GM18519 (cell line): ENCODE data around the gene SEMA4A.
"Not testable (repeated sequence)": the region's sequence is repeated elsewhere in the genome, so short reads cannot be mapped to it uniquely, and the experiment has no call there.

Experiments
- ATAC-seq: cut with Tn5 transposase; IDR thresholded peaks from one replicate; pipeline ENCODE4 v1.9.1; 2021; ENCODE audit warnings: mild to moderate bottlenecking, moderate library complexity; ENCODE audit not compliant: unreplicated experiment, low FRiP score

The SEMA4A gene

DNA sequence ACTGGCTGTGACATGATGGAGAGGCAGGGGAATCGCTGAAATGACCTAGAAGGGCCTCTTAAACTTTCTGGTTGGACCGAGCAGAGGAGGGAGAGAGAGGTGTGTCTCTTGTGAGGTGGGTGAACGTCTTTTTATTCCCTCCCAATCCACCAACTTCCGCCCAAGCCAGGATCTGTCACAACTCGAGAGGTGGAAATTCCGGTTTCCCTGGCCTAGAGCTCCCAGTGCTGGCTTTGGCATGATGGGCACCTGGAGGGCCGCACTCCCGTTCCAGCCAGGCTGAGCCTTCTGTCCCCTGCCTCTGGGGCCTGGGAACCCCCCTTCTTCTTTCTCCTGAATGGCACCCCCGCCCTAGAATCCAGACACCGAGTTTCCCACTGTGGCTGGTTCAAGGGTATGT lies at the start of gene SEMA4A:
Gene SEMA4A, plus strand, starts transcription at position 224 of the 400 bp plus-strand sequence. CDS start 994 bp downstream, outside the sequence.
- no peak for ATAC-seq

DNA sequence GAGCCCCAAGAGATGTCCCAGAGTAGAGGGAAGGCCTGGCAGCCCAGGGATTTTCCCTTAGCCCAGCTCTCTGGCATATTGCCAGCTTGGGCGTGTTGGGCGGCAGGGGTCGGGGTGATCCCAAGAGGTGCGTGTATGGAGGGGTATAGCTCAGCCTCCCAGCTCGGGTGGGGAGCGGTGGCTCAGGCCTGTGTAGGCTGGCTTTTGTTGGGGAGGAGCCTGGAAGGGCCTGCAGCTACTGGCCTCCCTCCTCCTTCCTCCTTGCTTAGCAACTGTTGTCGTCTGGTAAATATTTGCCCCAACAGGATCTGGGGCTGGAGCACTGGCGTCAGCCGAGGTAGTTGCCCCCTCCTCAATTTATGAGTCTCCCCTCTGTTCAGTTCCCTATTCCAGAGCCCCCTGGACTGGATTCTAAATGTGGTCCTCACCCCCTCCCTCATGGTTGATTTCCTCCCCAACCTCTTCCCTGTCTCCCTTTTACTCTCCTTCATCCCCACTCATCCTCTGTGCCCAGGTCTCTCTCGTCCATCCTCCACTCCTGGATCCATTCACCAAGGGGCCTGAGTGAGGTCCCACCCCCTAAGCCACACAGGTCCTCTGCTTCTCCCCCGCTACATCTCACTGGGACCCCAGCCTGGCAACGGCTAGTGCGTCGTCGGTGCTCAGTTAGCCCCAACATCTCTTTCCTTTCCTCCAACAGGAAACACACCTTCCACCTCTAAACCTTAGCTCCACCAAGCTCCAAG lies 49.1 kb upstream of the SEMA4A start:
- no peak for ATAC-seq

DNA sequence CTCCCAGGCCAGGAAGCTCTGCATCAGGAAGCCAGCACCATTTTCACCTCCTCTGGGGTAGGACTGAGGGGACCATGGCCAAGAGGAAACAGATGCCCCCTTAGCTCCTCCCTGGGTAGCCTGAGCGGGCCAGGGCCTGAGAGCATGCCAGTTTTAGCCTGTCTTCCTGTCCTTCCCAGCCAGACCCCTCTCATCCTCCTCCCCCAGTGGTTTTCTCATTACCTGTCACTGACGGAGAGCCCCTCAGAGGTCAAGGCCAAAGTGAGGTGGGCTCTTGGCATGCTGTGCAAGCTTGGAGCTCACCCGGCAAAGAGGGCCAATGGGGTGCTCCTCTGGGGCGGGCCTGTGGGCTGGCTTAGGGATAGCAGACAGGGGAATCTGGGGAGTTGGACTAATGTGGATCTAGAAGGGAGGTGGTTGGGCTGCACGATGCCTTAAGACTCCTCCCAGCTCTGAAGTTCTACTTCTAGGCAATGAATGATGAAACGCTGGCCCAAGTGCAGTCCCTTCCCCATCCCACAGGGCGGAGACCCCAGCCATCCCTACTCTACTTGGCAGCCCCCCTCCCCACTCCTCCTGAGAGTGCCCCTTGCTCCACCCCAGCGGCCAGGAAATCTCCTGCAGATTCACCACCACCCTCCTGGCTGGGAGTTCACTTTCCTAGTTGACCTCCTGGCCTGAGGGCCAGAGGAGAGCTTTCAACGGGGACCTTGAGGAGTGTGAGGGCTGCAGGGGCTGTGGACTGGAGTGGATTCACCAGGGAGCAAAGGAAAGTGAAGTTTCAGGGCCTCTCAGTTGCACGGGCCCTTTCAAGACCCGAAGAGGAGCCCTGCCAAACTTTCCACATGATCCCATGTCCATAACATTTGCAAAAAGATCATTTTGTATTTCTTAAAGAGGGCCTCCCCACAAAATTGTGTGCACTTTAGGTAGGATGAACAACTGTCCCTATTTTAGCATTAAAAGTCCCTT lies 48.2 kb upstream of the SEMA4A start:
- ATAC-seq = no peak

DNA sequence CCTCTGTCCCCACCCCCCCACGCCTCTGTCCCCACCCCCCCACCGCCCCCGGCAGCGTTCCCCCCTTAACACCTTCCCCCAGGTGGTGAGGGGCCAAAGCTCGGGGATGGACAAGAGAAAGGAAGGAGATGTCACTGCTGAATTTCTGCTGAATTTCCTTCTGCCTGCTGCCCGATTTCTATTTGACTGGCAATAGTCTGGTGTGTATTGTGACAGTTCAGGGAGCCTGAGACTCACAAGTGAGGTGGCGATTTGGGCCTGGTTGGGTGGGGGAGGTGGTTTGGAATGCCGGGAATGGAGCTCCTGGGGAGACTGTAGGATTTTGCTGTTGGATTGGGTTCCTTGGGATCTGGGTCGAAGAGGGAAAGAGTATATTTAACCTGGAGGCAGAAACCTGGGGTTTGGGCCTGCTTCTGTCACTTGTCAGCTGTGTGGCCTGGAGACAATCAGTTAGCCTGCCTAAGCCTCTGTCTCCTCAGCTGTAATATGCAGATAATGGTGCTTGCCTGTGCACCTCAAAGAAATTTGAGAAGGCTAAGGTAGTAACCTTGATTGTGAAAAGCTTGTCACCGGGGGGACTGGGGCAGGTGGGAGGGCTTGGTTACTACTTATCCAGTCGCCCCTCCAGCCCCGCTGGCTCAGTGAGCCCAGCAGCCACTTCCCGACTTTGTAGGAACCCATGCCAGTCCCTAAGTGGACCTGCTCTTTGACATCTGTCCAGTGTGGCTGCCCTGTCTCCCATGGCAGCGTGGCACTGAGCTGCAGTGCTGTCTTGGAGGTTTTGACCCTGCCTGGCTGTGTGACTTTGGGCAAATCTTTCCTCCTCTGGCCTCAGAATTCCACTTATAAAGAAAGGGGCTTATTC lies 46.5 kb upstream of the SEMA4A start:
- no peak for ATAC-seq

DNA sequence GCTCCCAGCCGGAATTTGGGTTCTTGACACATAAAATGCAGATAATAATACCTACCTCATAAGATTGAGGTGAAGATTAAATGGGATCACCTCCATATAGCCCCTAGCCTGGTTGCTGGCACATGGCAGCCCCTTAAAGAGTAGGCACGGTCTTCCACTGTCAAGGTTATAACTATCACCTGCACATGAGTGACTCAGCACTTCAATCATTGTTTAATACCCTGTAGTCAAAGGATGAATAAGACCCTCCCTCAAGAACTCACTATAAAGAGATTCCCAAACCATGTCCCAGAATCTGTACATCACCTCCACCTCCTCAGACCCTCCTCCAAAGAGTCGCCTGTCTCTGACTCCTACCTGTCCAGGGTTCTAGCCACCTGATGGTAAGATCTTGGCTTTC lies 45.3 kb upstream of the SEMA4A start:
- no peak for ATAC-seq

DNA sequence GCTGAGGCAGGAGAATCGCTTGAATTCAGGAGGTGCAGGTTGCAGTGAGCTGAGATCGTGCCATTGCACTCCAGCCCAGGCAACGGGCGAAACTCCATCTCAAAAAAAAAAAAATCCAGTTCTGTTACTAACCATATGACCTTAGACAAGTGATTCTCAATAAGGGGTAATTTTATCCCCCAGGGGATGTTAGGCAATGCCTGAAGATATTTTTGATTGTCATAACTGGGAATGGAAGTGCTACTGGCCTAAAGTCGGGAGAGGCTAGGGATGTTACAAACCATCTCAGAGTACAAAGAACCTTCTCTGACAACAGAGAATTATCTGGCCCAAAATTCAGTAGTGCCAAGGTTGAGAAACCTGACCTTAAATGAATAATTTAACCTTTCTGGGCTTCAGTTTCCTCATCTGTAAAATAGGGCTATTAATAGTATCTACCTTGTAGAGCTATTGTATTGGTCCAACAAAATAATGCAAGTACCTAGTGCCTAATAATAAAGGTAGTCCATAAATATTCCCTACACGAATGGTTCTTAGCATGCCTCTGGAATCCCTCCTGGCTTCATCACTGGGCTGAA lies 44.6 kb upstream of the SEMA4A start:
- ATAC-seq = no peak

DNA sequence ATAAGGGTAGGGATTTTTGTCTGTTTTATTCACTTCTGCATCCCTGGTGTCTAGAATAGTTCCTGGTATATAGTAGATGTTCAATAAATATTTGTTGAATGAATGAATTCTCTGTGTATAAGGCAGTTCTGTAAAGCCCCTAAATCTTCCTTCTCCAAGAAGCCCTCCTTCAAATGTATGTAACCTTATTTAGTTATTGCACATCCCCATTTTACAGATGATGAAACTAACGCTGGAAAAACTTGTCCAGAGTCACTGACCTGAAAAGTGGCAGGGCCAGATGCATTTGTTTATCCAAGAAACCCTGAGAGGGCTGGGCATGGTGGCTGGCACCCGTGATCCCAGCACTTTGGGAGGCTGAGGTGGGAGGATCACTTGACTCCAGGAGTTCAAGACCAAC lies 43.1 kb upstream of the SEMA4A start:
- ATAC-seq = no peak

DNA sequence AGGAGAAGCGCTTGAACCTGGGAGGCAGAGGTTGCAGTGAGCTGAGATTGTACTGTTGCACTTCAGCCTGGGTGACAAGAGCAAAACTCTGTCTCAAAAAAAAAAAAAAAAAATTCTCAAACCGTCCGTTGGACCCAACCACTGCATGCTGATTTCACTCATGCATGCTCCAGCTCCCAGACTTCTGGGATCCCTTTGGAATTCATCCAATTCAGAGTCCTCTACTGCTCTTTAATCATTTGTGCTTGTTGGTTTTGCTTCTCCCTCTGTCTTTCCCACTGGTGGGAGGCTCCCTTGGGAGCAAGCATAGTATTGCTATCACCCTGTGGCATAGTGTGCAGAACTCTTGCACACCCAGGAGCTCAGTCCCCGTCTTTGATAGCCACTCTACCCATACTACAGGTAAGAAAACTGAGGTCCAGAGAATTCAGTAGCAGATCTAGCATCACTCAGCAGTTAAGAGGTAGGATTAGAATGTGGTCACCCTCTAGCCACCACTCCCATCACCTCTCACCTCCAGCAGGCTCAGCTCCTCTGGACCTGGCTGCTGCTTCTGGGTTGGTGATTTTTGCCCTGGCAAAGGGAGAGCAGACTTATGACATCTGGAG lies 41.9 kb upstream of the SEMA4A start:
- no peak for ATAC-seq

DNA sequence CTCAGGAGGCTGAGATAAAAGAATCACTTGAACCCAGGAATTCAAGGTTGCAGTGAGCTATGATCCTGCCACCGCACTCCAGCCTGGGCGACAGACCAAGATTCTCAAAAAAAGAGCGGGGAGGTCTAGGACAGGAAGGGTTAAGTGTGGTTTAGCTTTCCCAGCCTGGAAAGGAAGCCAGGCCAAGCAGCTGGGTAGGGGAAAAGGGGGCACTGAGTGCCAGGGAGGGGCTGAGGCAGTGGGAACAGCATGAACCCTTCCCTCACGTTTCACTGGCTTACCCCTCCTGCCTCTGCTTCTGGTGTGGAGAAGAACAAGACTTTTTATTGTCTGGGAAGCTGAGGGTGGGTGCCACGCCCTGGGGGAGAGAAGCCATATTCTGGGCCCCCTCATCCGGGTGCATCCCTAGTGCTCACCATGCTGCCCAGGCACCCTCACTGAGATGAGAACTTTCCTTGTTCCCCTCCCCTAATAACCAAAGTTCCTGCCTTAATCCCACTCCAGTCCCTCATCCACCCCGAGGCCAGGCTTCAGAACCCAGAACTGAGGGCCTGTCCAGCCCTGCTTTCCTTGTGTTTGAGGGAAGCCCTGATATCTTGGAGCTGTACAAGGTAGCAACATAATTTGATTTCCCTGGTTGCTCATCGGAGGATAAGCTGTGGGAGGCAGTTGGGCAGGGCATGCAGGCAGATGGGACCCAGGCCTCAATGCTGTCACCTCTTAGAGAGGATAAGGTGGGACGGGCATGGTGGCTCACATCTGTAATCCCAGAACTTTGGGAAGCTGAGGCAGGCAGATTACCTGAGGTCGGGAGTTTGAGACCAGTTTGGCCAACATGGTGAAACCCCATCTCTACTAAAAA lies 40.9 kb upstream of the SEMA4A start:
- ATAC-seq = no peak

DNA sequence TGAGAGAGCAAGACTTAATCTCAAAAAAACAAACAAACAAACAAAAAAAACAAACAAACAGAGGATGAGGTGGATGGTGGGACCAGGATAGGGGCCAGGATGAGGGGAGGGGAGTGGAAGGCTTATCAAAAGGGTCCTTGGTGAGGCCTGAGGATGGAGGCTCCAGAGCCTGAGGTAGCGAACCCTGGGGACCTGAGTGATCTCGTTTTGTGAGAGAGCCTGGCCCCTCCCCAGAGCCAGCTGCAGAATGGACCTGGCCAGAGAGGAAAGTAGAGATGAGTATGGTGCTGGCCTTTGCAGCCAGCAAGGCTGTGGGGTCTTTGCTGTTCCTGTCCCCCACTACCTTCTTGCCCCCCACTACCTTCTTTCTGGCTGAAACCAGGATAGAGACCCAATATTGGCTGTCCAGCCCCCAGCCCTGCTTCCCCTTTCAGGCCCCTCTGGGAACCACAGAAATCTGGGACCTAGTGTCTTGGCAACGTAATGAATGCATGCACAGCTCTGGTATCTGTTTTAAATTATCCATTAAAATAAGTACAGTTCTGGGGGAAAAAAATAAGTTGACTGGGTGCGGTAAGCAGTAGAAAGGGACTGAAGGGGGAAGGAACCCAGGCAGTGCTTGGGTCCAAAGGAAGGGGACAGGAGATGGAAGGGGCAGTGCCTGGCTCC lies 40.0 kb upstream of the SEMA4A start:
- ATAC-seq = no peak

DNA sequence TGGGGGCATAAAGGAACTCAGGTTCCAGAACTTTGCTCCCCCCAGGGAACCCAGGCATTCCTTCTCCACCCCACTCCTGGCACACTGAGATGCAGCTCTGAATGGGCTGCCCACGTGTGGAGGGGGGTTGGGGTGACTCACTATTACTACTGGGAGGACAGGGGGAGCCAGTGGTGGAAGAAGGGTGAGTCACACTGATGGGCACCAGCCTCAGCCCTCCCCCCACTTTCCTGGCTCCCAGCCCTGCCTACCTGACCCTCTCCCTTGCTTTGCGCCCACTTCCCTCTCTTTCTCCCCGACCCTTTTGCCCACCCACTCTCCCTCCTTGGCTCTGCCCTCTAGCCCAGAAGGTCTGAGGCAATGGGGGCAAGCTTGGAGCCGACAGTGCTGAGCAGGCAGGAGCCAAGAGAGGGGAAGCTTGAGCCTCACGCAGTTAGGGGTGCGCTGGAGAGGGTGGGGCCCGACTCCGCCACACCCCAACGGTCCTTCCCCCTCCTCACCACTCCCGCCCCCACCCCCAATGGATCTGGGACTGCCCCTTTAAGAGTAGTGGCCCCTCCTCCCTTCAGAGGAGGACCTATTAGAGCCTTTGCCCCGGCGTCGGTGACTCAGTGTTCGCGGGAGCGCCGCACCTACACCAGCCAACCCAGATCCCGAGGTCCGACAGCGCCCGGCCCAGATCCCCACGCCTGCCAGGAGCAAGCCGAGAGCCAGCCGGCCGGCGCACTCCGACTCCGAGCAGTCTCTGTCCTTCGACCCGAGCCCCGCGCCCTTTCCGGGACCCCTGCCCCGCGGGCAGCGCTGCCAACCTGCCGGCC lies 39.1 kb upstream of the SEMA4A start, which contains the start of gene LMNA:
Gene LMNA, plus strand, starts transcription at position 611 of the 818 bp plus-strand sequence. CDS start 208 bp downstream, outside the sequence.
- no peak for ATAC-seq

DNA sequence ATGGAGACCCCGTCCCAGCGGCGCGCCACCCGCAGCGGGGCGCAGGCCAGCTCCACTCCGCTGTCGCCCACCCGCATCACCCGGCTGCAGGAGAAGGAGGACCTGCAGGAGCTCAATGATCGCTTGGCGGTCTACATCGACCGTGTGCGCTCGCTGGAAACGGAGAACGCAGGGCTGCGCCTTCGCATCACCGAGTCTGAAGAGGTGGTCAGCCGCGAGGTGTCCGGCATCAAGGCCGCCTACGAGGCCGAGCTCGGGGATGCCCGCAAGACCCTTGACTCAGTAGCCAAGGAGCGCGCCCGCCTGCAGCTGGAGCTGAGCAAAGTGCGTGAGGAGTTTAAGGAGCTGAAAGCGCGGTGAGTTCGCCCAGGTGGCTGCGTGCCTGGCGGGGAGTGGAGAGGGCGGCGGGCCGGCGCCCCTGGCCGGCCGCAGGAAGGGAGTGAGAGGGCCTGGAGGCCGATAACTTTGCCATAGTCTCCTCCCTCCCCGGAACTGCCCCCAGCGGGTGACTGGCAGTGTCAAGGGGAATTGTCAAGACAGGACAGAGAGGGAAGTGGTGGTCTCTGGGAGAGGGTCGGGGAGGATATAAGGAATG lies 38.4 kb upstream of the SEMA4A start:
- ATAC-seq = no peak

DNA sequence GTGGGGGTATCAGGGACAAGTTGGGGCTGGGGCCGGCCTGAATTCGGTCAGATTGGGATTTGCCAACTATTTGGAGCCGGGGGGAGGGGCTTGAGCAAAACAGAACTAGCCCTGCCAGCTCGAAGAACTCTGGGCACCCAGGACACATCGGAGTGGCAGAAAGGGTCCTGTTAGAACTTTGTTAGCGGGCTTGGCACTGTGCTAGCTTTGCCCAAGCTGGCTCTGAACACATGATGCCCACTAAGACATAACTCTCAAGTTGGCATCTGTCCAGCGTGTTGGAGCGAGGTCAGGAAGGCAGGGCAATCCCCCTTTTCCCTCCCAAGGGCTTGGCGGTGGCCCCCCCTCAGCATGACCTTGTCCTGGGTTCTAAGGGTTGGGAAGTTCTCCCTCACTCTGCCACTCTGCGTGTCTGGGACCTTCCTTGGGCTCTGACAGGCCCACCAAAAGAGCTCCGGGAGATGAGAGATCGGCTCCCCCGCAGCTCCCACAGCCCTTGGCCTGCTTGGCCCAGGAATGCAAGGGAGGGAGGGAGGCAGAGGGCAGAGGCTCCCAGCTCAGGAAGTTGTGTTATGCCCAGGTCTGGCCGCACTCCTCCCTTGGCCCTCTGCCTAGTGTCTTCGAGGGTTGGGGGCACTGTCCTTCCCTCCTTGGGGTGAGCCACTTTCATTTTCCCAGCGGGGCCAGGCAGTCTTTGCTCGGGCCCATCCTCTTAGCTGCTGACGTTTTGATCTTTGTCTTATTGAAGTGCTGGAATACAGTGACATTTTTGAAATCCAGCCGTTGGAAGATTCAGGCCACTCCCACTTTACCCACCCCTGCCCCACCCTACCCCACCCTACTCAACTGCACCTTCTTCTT lies 37.6 kb upstream of the SEMA4A start:
- no peak for ATAC-seq

DNA sequence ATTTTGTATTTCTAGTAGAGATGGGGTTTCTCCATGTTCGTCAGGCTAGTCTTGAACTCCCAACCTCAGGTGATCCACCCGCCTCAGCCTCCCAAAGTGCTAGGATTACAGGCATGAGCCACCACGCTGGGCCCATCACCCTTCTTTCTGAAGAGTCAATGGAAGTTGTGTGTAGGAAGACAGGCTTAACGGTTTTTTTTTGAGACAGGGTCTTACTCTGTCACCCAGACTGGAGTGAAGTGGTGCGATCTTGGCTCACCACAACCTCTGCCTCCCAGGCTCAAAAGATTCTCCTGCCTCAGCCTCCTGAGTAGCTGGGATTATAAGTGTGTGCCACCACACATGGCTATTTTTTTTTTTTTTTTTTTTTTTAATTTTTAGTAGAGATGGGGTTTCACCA lies 36.7 kb upstream of the SEMA4A start:
- not testable (repeated sequence) for ATAC-seq

DNA sequence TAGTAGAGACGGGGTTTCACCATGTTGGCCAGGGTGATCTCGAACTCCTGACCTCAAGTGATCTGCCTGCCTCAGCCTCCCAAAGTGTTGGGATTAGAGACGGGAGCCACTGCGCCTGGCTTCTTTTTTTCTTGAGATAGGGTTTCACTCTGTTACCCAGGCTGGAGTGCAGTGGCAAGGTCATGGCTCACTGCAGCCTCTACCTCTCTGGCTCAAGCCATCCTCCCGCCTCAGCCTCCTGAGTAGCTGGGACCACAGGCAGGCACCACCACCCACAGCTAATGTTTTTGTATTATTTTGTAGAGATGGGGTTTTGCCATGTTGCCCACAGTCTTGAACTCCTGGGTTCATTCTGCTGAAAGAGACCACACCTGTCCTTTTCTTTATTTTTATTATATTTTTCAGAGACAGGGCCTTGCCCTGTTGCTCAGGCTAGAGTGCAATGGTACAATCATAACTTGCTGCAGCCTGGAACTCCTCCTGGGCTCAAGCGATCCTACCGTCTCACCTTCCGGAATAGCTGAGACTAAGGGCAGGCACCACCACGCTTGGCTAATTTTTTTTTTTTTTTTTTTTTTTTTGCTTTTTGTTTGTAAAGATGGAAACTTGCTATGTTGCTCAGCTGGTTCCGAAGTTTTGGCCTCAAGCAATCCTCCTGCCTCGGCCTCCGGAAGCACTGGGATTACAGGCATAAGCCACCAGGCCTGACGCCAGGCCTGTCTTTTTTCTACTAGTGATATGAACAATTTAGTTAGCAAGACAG lies 35.8 kb upstream of the SEMA4A start:
- no peak for ATAC-seq
